ENCODE data around the gene NHERF1.

GRCh38 chr17:74734256-74734655 lies 14.2 kb upstream of the NHERF1 start:
- TF ChIP-seq CTCF (IDR thresholded peaks at IDR 0.05) (no peak), POLR2A (IDR thresholded peaks at IDR 0.05; ENCODE audit: low read depth) (no peak)
